Naive B cell (primary cell): ENCODE results near the gene RIC1. TPM values are rescaled to one million over a fixed set of nuclear protein-coding genes. Genes with fewer than 3 reads are reported as not detected.
"Not testable (repeated sequence)": the region's sequence is repeated elsewhere in the genome, so short reads cannot be mapped to it uniquely, and the experiment has no call there.

ENCODE experiments used
- ATAC-seq, 2 donors: fragments of 150-1000 bp; cut with Tn5 transposase; 2 replicates each; pipeline ENCODE4 v1.10.0; 2021; ENCODE audit warnings: low read depth in 2 of 2, mild to moderate bottlenecking in 2 of 2, moderate library complexity in 2 of 2
- DNase-seq: peaks from one replicate; pipeline ENCODE4 v3.0.0; 2022
- H3K27ac Mint-ChIP-seq, 6 donors: one replicate each; pipeline ENCODE4 v1.8.0; 2020 to 2022; ENCODE audit warnings: mild to moderate bottlenecking in 6 of 6, mixed read lengths in 6 of 6, moderate library complexity in 5 of 6, inconsistent platforms in 2 of 6
- H3K27me3 Mint-ChIP-seq, 3 donors: one replicate each; pipeline ENCODE4 v1.8.0; 2021 to 2022; ENCODE audit warnings: mixed read lengths in 3 of 3, mild to moderate bottlenecking in 1 of 3
- H3K36me3 Mint-ChIP-seq, 2 donors: one replicate each; pipeline ENCODE4 v1.8.0; 2020 to 2022; ENCODE audit warnings: mixed read lengths in 2 of 2, inconsistent platforms in 1 of 2, mild to moderate bottlenecking in 1 of 2
- H3K4me1 Mint-ChIP-seq, 3 donors: one replicate each; pipeline ENCODE4 v1.8.0; 2020 to 2022; ENCODE audit warnings: mixed read lengths in 3 of 3, inconsistent platforms in 1 of 3, mild to moderate bottlenecking in 1 of 3, moderate library complexity in 1 of 3
- H3K4me3 Mint-ChIP-seq, 8 donors: one replicate each; pipeline ENCODE4 v1.8.0; 2020 to 2022; ENCODE audit warnings: mild to moderate bottlenecking in 8 of 8, mixed read lengths in 8 of 8, moderate library complexity in 8 of 8, inconsistent platforms in 2 of 8
- H3K9me3 Mint-ChIP-seq, 7 donors: one replicate each; pipeline ENCODE4 v1.8.0; 2020 to 2022; ENCODE audit warnings: mixed read lengths in 7 of 7, mild to moderate bottlenecking in 5 of 7, inconsistent platforms in 2 of 7, moderate library complexity in 1 of 7
- polyA plus RNA-seq, 6 donors: library from polyadenylated mRNA; unstranded; fragments of 300-500 nt; fragmentation: Illumina TruSeq; gene quantifications; one replicate each; pipeline ENCODE4 v1.2.3, GENCODE V29; 2021; ENCODE audit warnings: low read depth in 6 of 6

Gene RIC1
- polyA plus RNA-seq, 6 donors from 2014 or later = 9.5 to 14.2 (median 10.9) TPM

DNA sequence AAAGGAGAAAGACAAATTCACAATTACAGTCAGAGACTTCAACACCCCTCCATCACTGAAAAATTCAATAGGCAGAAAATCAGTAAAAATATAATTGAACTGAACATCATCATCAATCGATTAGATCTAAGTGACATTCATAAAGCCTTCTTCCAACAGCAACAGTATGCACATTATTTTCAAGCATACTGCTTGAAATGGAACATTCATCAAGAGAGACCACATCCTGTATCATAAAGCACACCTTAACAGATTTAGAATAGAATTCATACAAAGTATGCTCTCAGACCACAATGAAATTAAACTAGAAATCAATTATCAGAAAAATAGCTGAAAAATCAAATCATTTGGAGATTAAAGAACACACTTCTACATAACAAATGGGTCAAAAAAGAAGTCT is 164.9 kb downstream of the RIC1 start:
- Mint-ChIP-seq H3K36me3 (peaks cover 29 to 40% of the 10 kb centered on the region in 2 donors), H3K4me1 (peaks cover 11 to 14% (median 14%) of the 10 kb centered on the region in 3 donors), H3K27ac (peak overlapping the region in 1 of 6 donors; percentile 42), H3K27me3 (no peaks in the 10 kb centered on the region), H3K9me3 (peaks cover 0 to 4% (median 0%) of the 10 kb centered on the region in 7 donors), H3K4me3 (no peak overlapping the region)
- ATAC-seq = no peak
- DNase-seq = no peak

DNA sequence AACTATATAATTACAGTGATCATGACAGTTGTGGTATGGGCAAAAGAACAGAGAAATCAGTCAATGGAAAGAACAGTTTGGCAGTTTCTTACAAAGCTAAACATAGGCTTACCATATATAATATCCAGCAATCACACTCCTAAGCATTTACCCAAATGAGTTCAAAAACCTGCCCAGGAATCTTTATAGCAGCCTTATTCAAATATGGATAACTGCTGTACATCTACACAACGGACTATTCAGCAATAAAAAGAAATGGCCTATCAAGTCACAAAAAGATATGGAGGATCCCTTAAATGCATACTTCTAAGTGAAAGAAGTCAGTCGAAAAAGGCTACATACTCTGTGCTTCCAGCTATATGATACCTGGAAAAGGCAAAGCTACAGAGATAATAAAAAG is 167.4 kb downstream of the RIC1 start:
- Mint-ChIP-seq H3K27me3 (no peaks in the 10 kb centered on the region), H3K4me3 (no peak overlapping the region), H3K36me3 (peaks cover 22 to 23% of the 10 kb centered on the region in 2 donors), H3K4me1 (peaks cover 3 to 8% (median 8%) of the 10 kb centered on the region in 3 donors), H3K27ac (no peak overlapping the region), H3K9me3 (no peaks in the 10 kb centered on the region)
- no peak for ATAC-seq
- DNase-seq = no peak

DNA sequence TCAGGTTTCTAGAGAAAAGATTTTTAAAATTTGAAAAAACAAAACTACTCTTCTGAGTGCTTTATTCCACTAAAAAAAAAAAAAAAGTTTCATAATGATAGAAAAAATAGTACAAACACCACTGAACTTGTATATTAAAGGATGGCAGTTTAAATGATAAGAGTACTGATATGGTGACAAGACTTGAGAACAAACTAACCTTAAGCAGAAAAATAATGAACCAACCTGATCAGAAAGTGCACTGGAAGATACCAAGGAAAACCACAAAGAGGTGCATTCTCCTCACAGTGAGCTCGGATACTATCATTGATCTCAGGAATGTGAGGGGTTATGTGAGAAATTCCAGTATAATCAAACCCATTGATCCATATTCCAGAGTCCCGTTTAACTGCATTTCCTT is 169.7 kb downstream of the RIC1 start:
- Mint-ChIP-seq H3K4me3 (no peak overlapping the region), H3K27ac (no peak overlapping the region), H3K36me3 (peaks cover 9 to 14% of the 10 kb centered on the region in 2 donors), H3K4me1 (peaks cover 0 to 8% (median 0%) of the 10 kb centered on the region in 3 donors), H3K9me3 (no peaks in the 10 kb centered on the region), H3K27me3 (no peaks in the 10 kb centered on the region)
- DNase-seq (no peak), ATAC-seq (no peak)

DNA sequence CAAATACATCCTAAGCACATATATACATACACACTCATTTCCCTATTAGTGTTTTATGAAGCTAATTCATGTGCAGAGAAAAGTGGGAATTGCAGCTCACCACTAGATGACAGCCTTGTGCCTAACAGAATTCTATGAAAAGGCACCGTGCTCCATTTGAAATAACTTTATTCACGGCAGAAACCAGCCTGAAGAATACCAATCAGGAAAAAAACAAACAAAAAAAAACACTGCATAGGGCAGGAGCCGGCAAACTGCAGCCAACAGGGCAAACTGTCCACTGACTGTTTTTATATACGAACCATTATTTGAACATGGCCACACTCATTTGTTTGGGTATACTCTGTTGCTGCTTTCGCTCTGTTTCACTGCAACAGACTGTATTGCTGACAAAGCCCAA is 170.4 kb downstream of the RIC1 start:
- Mint-ChIP-seq H3K9me3 (no peaks in the 10 kb centered on the region), H3K4me3 (no peak overlapping the region), H3K27ac (no peak overlapping the region), H3K36me3 (peaks cover 9 to 15% of the 10 kb centered on the region in 2 donors), H3K27me3 (no peaks in the 10 kb centered on the region), H3K4me1 (peaks cover 0 to under 1% (median 0%) of the 10 kb centered on the region in 3 donors)
- no peak for ATAC-seq
- no peak for DNase-seq

DNA sequence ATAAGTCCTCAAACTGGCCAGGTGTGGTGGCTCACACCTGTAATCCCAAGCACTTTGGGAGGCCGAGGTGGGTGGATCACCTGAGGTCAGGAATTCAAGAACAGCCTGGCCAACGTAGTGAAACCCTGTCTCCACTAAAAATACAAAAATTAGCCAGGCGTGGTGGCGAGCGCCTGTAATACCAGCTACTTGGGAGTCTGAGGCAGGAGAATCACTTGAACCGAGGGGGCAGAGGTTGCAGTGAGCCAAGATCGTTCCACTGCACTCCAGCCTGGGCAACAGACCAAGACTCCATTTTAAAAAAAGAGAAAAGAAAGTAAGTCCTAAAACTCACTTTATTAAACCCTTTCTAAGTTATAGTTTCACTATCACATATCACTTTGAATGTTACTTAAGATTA is 171.5 kb downstream of the RIC1 start:
- not testable (repeated sequence) for H3K27me3 Mint-ChIP-seq, ATAC-seq, H3K9me3 Mint-ChIP-seq, H3K4me3 Mint-ChIP-seq, H3K27ac Mint-ChIP-seq, DNase-seq, H3K4me1 Mint-ChIP-seq
- peaks cover 9 to 20% of the 10 kb centered on the region in 2 donors for H3K36me3 Mint-ChIP-seq

DNA sequence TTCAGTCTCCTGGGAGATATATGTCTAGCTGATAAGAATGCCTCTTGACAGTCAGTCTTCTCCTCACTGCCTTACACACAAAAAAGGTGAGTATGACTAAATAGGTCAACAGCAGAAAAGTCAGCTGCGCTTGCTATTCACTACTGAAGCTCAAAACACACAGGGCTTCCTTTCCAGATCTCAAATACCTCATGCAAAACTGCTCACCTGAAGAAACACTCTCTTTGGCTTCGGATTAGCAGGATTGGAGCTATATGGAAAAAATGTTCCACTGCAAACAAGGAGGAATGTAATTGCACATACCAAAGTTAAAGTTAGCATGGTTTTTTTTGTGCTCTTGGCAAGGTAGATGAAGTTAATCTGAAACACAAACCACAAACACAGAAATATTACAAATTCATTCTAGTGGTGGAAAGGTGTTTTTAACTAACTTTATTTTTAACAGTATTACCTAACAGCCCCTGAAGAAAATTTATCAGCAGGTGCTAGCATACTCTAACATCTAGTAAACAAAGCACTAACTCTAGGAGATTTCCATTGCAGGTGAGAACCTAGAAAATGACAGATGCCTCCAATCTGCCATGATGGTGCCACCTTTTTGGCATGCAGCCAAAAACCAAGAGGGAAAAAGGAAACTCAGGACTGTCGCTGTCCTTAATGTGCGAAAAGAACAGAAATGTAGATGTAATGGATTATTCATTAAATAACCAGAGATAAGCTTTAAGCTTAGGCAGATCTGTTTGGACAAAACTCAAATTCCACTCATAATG is 172.2 kb downstream of the RIC1 start:
- Mint-ChIP-seq H3K4me3 (no peak overlapping the region), H3K4me1 (no peaks in the 10 kb centered on the region), H3K27me3 (no peaks in the 10 kb centered on the region), H3K9me3 (no peaks in the 10 kb centered on the region), H3K27ac (peak overlapping the region in 1 of 6 donors; percentile 39), H3K36me3 (peaks cover 7 to 17% of the 10 kb centered on the region in 2 donors)
- ATAC-seq = no peak
- DNase-seq = no peak

DNA sequence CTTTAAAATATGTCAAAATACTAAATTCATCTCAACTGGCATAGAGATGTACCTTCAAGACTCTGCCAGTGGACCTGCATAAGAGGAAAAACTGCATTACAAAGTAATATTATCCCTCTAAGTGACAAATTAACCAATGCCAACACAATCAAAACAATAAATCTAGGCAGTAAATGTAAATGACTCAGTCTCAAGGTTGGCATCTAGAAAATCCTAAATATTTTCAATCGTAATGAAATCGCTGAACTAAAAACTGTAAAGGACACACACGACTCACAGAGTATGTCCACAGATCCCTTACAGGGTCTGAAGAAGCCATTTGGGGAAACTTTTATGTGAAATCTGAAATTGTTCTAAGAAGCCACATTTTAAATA is 172.8 kb downstream of the RIC1 start:
- Mint-ChIP-seq H3K36me3 (peaks cover 2 to 11% of the 10 kb centered on the region in 2 donors), H3K4me1 (no peaks in the 10 kb centered on the region), H3K27me3 (no peaks in the 10 kb centered on the region), H3K9me3 (no peaks in the 10 kb centered on the region), H3K4me3 (no peak overlapping the region), H3K27ac (no peak overlapping the region)
- DNase-seq (no peak), ATAC-seq (no peak)

DNA sequence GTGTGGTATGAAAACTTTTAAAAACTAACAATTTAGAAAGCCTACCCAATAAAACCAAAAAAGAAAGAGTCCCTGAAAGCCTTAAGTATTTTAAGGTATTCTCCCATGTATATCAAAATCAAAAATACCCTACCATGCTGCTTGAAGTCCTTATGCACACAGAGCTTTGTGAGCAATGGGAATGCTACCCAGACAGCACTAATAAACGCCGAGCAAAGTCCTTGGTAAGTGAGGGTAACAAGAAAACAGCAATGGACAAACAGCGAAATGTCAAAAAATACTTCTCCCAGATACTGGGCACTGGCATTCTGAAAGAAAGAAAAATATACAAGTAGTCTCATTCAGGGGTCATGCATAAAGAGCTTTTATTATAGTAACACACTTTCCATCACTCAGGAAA is 176.6 kb downstream of the RIC1 start:
- ATAC-seq = no peak
- Mint-ChIP-seq H3K27ac (no peak overlapping the region), H3K36me3 (peaks cover 10 to 34% of the 10 kb centered on the region in 2 donors), H3K27me3 (no peaks in the 10 kb centered on the region), H3K4me3 (no peak overlapping the region), H3K9me3 (no peaks in the 10 kb centered on the region), H3K4me1 (peaks cover 0 to 3% (median 0%) of the 10 kb centered on the region in 3 donors)
- no peak for DNase-seq

DNA sequence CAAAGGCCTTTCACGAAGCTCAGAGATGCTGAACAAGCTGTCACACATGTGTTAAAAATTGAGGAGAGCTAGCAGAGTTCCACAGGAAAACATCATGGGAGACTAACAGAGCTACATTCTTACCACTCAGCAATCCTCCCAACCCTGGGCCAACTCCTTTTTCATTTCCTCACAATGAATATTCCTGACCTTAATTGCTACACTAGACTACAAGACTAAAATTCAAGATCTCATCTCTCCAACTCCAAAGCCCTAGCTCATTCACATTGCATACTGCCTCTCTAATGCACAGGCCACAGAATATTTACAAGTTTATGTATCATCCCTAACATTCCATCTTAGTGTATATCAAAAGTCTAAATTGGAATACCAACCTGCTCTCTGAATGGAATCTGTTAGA is 182.8 kb downstream of the RIC1 start:
- Mint-ChIP-seq H3K36me3 (peaks cover 20 to 56% of the 10 kb centered on the region in 2 donors), H3K27ac (no peak overlapping the region), H3K4me1 (peaks cover 0 to 3% (median 0%) of the 10 kb centered on the region in 3 donors), H3K27me3 (no peaks in the 10 kb centered on the region), H3K4me3 (no peak overlapping the region), H3K9me3 (no peaks in the 10 kb centered on the region)
- ATAC-seq = no peak
- no peak for DNase-seq

DNA sequence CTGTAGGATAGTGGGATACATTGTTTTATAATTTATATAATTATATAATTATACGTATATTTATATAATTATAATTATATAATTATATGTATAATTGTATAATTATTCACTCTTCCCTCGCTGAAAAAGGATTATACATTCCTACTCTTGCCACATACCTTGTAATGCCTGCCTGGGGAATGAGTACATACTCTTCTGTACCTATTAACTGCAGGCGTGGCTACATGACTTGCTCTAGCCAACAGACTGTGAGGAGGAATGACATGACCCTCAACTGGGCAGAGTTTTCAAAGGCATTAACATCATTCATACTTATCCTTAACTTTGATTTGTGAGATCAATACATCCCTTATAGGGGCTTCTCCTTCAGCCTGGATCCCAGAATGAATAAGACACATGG is 184.9 kb downstream of the RIC1 start:
- Mint-ChIP-seq H3K27ac (no peak overlapping the region), H3K4me1 (no peaks in the 10 kb centered on the region), H3K27me3 (no peaks in the 10 kb centered on the region), H3K9me3 (no peaks in the 10 kb centered on the region), H3K36me3 (peaks cover 20 to 48% of the 10 kb centered on the region in 2 donors), H3K4me3 (no peak overlapping the region)
- ATAC-seq (no peak), DNase-seq (no peak)

DNA sequence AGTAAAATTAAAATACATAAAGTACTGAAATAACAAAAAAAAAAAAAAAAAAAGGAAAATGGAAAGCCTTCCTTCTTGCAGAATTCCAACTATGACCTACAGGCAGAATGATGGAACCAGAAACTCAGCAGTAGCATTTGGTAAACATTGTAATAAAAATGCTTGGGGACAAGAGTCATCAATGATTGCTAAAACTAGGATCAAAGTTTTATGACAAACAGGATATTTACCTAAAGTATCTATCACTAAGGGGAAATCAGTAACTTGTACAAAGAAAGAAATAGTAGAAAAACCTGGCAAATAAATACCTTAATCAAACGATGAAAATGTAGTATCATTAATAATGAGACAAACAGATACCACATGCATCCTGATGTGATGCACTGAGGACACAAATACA is 186.6 kb downstream of the RIC1 start:
- no peak overlapping the region for H3K27ac Mint-ChIP-seq
- DNase-seq (no peak), ATAC-seq (no peak)
- H3K36me3 Mint-ChIP-seq = peaks cover 28 to 37% of the 10 kb centered on the region in 2 donors
- H3K27me3 Mint-ChIP-seq = no peaks in the 10 kb centered on the region
- no peaks in the 10 kb centered on the region for H3K9me3 Mint-ChIP-seq
- H3K4me3 Mint-ChIP-seq = no peak overlapping the region
- no peaks in the 10 kb centered on the region for H3K4me1 Mint-ChIP-seq

DNA sequence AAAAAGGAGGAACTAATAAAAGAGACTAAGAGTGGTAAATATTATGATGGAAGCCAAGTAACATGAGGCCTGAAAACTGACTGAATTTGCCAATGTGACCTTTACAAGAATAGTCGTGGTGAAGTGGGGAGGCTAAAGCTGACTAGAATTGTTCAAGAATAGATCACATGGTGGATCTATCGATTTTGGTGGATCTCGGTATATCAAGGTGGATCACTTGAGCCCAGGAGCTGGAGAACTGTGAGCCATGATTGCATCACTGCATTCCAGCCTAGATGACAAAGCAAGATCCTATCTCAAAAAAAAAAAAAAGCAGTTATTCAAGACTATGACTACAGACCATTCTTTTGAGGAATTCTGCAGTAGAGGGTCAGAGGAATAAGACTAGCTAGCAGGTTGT is 189.0 kb downstream of the RIC1 start:
- no peaks in the 10 kb centered on the region for H3K27me3 Mint-ChIP-seq
- DNase-seq (no peak), ATAC-seq (no peak)
- no peaks in the 10 kb centered on the region for H3K4me1 Mint-ChIP-seq
- peaks cover 17 to 29% of the 10 kb centered on the region in 2 donors for H3K36me3 Mint-ChIP-seq
- H3K9me3 Mint-ChIP-seq = no peaks in the 10 kb centered on the region
- H3K27ac Mint-ChIP-seq = no peak overlapping the region
- no peak overlapping the region for H3K4me3 Mint-ChIP-seq

DNA sequence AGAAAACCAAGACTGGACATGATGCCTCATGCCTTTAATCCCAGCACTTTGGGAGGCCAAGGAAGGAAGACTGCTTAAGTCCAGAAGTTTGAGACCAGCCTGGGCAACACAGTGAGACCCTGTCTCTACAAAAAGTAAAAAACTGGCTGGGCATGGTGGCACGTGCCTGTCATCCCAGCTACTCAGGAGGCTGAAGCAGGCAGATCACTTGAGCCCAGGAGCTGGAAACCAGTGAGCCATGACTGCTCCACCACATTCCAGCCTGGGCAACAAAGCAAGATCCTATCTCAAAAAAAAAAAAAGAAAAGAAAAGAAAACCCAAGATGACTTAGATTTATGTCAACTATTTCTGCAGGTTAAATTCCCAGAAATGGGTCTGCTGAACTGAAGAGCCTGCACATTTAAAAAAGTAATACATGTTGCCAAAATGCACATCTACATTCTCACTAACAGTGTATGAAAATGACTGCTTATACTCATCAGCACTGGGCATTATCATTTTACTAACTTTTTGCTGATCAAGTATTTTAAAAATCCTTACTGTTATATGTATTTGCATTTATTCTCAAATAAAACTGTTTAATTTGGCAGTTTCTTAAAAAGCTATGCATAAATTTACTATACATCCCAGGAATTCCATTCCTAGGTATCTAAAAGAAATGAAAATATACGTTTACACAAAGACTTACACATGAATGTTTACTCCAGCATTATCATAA is 189.7 kb downstream of the RIC1 start:
- Mint-ChIP-seq H3K27me3 (no peaks in the 10 kb centered on the region), H3K9me3 (no peaks in the 10 kb centered on the region), H3K4me3 (peak overlapping the region in 1 of 8 donors; percentile 25), H3K4me1 (no peaks in the 10 kb centered on the region), H3K27ac (no peak overlapping the region), H3K36me3 (peaks cover 17 to 29% of the 10 kb centered on the region in 2 donors)
- DNase-seq (no peak), ATAC-seq (no peak)

DNA sequence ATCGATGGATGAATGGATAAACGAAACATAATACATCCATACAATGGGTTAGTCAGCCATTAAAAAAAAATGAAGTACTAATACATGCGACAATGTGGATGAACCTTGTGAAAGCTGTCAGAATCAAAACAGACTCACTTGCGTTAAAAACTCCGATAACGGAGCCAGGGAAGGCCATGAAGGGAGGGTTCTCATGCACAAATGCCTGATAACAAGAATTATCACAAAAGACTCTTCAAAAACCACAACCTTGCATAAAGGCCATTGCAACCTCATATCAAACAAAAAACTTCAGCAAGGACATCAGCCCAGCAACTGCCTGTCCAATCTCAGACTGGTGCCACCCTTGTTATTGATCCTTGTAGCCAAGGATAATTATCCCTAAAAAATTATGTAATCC is 190.3 kb downstream of the RIC1 start:
- H3K27me3 Mint-ChIP-seq = no peaks in the 10 kb centered on the region
- H3K9me3 Mint-ChIP-seq = no peaks in the 10 kb centered on the region
- no peaks in the 10 kb centered on the region for H3K4me1 Mint-ChIP-seq
- DNase-seq (no peak), ATAC-seq (no peak)
- no peak overlapping the region for H3K4me3 Mint-ChIP-seq
- peaks cover 17 to 25% of the 10 kb centered on the region in 2 donors for H3K36me3 Mint-ChIP-seq
- H3K27ac Mint-ChIP-seq = no peak overlapping the region
